Measurements from ENCODE around the gene GRIN2A.
A peak's percentile ranks its signal among the peaks of the same experiment; 100 is the strongest.

The GRIN2A gene

GRCh38 chr16:10182222-10183053 lies at the start of gene GRIN2A:
Gene GRIN2A (minus strand): TSS chr16:10182428. CDS start chr16:10180411, 2,017 bp downstream.
- Histone ChIP-seq H3K36me3 (ENCODE audit: control insufficient read depth, insufficient read depth, low read length) (no peaks in the 10 kb centered on the region), H3K27me3 (replicated peaks; ENCODE audit: control insufficient read depth, insufficient read depth, low read length) (peaks cover 4% of the 10 kb centered on the region), H3K4me3 (replicated peaks; ENCODE audit: low read depth, low read length) (peak within 1 kb of the TSS; percentile 38)
- peak; percentile 44 for DNase-seq (ENCODE audit: extremely low read depth, insufficient read length)
- no peak for TF ChIP-seq CTCF (IDR thresholded peaks at IDR 0.05; ENCODE audit: insufficient read depth, low read length, poor library complexity, severe bottlenecking)

- H3K36me3 ChIP-seq (ENCODE audit: control insufficient read depth, insufficient read depth, low read length) = no peaks in the 10 kb centered on the region
- TF ChIP-seq CTCF (IDR thresholded peaks at IDR 0.05; ENCODE audit: insufficient read depth, low read length, poor library complexity, severe bottlenecking) = no peak
- no peaks in the 10 kb centered on the region; the same call in 1 of the 2 replicates for H3K27me3 ChIP-seq (replicated peaks; ENCODE audit: control insufficient read depth, insufficient read depth, low read length)
- no peak for DNase-seq (ENCODE audit: extremely low read depth, insufficient read length)
- no peak overlapping the region for H3K4me3 ChIP-seq (replicated peaks; ENCODE audit: low read depth, low read length)
Observed at GRCh38 chr16:10231563-10231962, 49.3 kb upstream of the GRIN2A start.

DNA sequence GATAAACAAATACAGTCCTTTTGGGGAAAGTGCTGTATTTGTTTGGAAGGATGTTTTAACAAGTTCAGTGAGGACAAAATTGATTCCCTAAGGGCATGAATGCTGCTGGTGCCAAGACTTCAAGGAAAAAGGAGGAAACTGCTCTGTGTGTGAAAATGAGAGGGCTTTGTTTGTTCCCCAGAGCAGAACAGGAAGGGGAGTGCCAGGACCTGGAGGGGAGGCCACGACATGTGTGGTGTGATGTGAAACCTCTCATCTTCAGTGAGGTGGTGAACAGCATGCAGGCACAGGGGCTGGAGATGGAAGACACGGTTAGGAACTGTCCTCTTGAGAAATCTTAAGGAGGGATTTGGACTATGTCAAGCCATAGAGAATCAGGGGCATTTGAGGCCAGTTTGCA lies 46.6 kb upstream of the GRIN2A start:
- no peaks in the 10 kb centered on the region for H3K27me3 ChIP-seq (replicated peaks; ENCODE audit: control insufficient read depth, insufficient read depth, low read length)
- H3K36me3 ChIP-seq (ENCODE audit: control insufficient read depth, insufficient read depth, low read length) = no peaks in the 10 kb centered on the region
- no peak for TF ChIP-seq CTCF (IDR thresholded peaks at IDR 0.05; ENCODE audit: insufficient read depth, low read length, poor library complexity, severe bottlenecking)
- DNase-seq (ENCODE audit: extremely low read depth, insufficient read length) = no peak
- no peak overlapping the region for H3K4me3 ChIP-seq (replicated peaks; ENCODE audit: low read depth, low read length)

- no peaks in the 10 kb centered on the region for H3K36me3 ChIP-seq (ENCODE audit: control insufficient read depth, insufficient read depth, low read length)
- no peaks in the 10 kb centered on the region for H3K27me3 ChIP-seq (replicated peaks; ENCODE audit: control insufficient read depth, insufficient read depth, low read length)
- no peak for TF ChIP-seq CTCF (IDR thresholded peaks at IDR 0.05; ENCODE audit: insufficient read depth, low read length, poor library complexity, severe bottlenecking)
- no peak overlapping the region for H3K4me3 ChIP-seq (replicated peaks; ENCODE audit: low read depth, low read length)
- no peak for DNase-seq (ENCODE audit: extremely low read depth, insufficient read length)
Observed at GRCh38 chr16:10226987-10227306, 44.7 kb upstream of the GRIN2A start.

DNA sequence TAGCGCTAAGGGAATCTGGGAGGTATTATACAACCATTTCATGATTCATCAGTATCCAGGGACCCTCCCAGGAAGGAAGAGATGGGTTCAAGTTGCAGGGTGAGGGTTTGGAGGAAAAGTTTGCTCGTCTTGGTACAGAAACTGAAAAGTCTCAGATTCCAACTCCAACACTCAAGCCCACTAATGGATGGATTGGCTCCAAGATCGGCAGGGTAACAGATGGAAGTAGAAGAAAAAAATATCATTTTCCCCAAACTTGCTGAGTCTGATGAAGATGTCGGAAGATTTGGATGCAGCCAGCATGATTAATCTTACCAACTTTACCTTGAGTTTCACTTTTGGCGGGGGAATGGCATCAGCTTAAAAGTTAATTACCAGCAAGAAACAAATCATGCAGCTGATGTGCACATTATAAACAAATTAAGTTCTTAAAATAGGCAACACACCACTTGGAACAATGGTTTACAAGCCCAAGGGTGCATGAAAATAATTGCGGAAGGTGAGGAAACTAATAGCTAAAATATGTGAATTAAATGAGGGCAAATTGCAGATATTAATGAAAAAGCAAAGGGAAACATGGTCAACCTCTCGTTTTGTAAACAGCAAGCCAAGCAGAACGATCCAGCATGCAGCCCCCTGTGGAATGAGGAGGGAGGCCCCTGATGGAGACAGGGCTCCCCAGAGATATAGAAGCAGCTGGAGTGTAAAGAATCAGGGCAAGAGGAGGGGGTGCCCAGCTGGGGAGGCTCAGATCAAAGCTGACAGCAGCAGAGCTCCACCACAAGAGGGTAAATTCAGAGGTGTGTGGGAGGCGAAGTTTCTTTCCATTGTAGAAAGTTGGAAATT lies 44.1 kb upstream of the GRIN2A start:
- Histone ChIP-seq H3K27me3 (replicated peaks; ENCODE audit: control insufficient read depth, insufficient read depth, low read length) (no peaks in the 10 kb centered on the region), H3K4me3 (replicated peaks; ENCODE audit: low read depth, low read length) (no peak overlapping the region), H3K36me3 (ENCODE audit: control insufficient read depth, insufficient read depth, low read length) (no peaks in the 10 kb centered on the region)
- DNase-seq (ENCODE audit: extremely low read depth, insufficient read length) = no peak
- TF ChIP-seq CTCF (IDR thresholded peaks at IDR 0.05; ENCODE audit: insufficient read depth, low read length, poor library complexity, severe bottlenecking) = no peak
